Omental fat pad (tissue), 4 donors: ENCODE results near the gene UBE2E2. TPM values are rescaled to one million over a fixed set of nuclear protein-coding genes. Genes with fewer than 3 reads are reported as not detected.
A peak's percentile ranks its signal among the peaks of the same experiment; 100 is the strongest.

ENCODE experiments used
- ATAC-seq: fragments of 150-250 bp; one replicate; pipeline ENCODE4 v1.9.1; 2016; ENCODE audit warnings: mild to moderate bottlenecking, moderate library complexity; ENCODE audit not compliant: low FRiP score
- DNase-seq: peaks from one replicate; pipeline ENCODE4 v3.0.0-alpha.2; 2019; ENCODE audit warnings: low spot score
- total RNA-seq, 4 donors: library from RNA; depleted of rRNA; stranded (reverse); fragments of >200 nt; gene quantifications; one replicate each; pipeline ENCODE4 v1.1.0, GENCODE V29; 2016
- TF ChIP-seq, protein P1 (sequence below), 3 donors: fragments of 450-650 bp; IDR thresholded peaks; one replicate each; pipeline ENCODE4 v1.5.1; 2016 to 2017; ENCODE audit warnings: antibody characterized with exemption in 3 of 3, mild to moderate bottlenecking in 3 of 3, moderate library complexity in 2 of 3

The UBE2E2 gene
- total RNA-seq: 10 to 100 TPM; 25.9 to 93.4 (median 73.9) TPM

DNA sequence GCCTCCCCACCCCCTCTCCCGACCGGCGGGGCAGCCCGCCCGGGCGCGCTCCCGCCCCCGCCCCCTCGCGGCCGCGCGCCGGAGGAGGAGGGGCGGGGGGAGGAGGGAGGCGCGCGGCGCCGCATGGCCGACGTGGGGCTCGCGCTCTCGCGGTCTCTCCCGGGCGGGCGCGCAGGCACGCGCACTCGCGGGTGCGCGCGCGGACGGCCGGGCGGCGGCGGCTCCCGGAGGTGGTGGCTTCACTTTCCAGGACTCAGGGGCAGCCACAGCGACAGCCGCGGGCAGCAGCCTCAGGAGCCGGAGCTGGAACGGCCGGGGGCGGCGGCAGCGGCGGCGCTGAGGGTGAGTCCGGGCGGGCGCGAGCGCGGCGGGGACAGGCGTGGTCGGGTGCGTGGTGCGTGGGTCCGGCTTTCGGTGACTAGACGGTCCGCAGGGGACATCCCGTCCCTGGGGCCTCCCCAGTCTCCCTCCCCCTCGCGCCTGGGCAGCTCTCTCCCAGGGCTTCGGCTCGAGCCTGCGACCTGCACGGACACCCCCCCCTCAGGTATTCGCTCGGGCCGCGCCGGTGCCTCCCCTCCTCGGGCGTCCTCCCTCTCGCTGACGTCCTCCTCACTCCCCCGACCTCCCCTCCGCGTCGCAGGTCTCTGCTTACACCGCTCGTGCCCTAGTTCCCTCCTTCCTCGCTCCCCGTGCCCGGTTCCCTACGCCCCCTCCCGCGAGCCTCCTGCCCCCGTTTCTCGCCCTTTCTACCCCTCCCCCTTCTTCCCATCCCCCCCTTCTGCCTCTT, at the start of gene UBE2E2:
TSS of gene UBE2E2 (plus strand) at position 407 of the 787 bp plus-strand sequence.
- ATAC-seq: peak; percentile 89
- TF ChIP-seq, protein P1, sequence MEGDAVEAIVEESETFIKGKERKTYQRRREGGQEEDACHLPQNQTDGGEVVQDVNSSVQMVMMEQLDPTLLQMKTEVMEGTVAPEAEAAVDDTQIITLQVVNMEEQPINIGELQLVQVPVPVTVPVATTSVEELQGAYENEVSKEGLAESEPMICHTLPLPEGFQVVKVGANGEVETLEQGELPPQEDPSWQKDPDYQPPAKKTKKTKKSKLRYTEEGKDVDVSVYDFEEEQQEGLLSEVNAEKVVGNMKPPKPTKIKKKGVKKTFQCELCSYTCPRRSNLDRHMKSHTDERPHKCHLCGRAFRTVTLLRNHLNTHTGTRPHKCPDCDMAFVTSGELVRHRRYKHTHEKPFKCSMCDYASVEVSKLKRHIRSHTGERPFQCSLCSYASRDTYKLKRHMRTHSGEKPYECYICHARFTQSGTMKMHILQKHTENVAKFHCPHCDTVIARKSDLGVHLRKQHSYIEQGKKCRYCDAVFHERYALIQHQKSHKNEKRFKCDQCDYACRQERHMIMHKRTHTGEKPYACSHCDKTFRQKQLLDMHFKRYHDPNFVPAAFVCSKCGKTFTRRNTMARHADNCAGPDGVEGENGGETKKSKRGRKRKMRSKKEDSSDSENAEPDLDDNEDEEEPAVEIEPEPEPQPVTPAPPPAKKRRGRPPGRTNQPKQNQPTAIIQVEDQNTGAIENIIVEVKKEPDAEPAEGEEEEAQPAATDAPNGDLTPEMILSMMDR (IDR thresholded peaks at IDR 0.05): no peak
- no peak for DNase-seq

DNA sequence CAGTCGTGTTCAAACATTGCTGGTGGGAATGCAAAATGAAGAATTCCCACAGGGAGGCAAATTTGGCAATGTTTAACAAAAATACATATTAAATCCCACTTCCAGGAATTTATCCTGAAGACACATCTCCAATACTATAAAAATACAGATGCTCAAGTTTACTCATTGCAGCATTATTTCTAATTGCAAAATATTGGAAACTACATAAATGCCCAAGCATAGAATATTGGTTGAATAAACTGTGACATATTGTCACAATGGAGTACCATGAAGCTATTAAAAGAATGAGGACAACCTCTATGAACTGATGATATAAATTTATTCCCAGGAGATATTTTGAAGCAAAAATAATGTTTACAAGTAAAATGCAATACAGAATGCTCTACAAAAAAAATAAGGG, 49.7 kb upstream of the UBE2E2 start:
- TF ChIP-seq, protein P1 (IDR thresholded peaks at IDR 0.05): no peak
- DNase-seq (no peak), ATAC-seq (no peak)

DNA sequence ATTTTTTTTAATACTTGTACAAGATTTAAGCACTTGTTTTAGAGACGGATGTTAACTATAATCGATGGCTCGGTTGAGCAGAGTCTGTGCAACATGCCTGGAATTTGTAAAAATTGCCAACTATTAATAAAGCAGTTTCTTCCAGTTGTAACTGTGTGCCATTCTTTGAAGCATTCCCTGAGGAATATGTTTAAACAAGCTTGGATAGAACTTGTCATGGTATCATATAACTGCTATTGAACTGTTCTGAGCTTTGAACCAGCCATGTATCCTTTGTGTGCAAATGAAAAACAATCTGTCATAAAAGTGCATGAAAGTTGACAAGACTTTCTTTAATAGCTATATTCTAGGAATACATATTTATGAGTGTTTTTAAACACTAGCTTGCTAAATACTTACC, 45.8 kb upstream of the UBE2E2 start:
- DNase-seq: no peak
- no peak for ATAC-seq
- TF ChIP-seq, protein P1 (IDR thresholded peaks at IDR 0.05): no peak

DNA sequence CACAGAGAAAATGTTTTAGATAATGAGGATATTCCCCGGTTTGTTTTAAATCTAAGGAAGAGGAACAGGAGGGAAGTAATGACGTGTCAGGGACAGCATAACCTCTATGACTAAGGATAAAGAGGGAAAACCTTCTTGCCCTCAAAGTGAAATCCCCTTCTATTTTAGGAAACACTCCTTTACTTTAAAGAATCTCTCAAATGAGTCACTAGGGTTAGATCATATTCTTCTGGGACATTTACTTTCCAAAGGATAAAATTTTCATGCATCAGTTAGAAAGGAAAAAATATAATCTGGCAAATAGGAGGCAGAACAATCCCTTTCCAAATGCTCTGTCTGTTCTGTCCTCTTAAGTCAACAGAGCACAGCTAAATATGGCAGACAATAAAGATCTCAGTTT, 43.2 kb upstream of the UBE2E2 start:
- DNase-seq (no peak), ATAC-seq (peak; percentile 84)
- TF ChIP-seq, protein P1 (IDR thresholded peaks at IDR 0.05): no peak

DNA sequence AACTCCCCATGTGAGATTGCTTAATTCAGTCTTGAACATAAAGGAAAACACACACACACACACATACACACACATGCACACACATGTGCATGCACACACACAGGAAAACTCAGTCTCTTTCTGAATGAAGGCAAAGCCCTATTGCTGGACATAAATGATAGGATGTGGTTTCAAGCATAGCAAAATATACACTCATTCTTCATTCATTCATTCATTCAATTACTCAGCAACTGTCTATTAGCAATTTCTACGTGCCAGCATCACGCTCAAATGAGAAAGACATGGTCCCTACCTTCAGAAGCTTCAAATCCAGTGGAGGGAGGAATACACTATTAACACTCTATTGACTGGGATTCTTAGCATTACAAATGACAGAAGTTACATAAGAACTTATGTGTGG, 41.8 kb upstream of the UBE2E2 start:
- TF ChIP-seq, protein P1 (IDR thresholded peaks at IDR 0.05): no peak
- ATAC-seq: no peak
- no peak for DNase-seq

DNA sequence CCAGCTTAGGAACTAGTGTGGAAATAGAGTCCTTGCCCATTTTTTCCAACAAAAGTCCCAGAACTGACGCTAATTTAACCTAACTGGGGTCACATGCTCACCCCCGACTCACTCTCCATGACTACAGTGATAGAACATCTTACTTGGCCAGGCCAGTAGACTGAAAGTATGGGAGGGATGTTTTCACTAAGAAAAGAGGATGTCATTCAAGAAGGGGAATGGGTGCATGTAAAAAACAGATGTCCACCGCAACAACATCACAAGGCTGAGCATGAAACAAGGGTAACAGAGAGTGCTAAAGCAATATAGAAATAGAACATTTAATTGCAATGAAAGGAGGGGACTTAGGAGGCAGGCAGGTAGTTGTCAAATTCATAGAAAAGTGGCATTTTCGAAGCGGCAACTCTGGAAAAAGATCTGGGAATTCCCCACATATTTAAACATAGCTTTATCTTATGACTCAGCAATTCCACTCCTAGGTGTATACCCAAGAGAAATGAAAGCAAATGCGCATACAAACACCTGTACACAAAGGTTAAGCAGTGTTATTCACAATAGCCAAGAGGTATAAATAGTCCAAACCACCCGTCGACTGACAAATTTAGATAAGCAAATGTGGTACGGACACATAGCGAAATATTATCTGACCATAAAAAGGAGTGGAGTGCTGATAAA, 41.1 kb upstream of the UBE2E2 start:
- TF ChIP-seq, protein P1 (IDR thresholded peaks at IDR 0.05): no peak
- no peak for ATAC-seq
- no peak for DNase-seq
